HG03196 (cell line): Measurements from ENCODE around the gene KPNA1.
A peak's percentile ranks its signal among the peaks of the same experiment; 100 is the strongest.
"Not testable (repeated sequence)": the region's sequence is repeated elsewhere in the genome, so short reads cannot be mapped to it uniquely, and the experiment has no call there.

Experiments used
- ATAC-seq: cut with Tn5 transposase; IDR thresholded peaks from one replicate; pipeline ENCODE4 v1.9.1; 2021; ENCODE audit not compliant: unreplicated experiment

KPNA1 gene

GRCh38 chr3:122520861-122521260 lies 6.1 kb upstream of the KPNA1 start:
- ATAC-seq: no peak

- no peak for ATAC-seq
Observed at GRCh38 chr3:122519693-122520092, 5.0 kb upstream of the KPNA1 start.

- ATAC-seq: no peak
Observed at GRCh38 chr3:122516846-122517360, 2.2 kb upstream of the KPNA1 start.

DNA sequence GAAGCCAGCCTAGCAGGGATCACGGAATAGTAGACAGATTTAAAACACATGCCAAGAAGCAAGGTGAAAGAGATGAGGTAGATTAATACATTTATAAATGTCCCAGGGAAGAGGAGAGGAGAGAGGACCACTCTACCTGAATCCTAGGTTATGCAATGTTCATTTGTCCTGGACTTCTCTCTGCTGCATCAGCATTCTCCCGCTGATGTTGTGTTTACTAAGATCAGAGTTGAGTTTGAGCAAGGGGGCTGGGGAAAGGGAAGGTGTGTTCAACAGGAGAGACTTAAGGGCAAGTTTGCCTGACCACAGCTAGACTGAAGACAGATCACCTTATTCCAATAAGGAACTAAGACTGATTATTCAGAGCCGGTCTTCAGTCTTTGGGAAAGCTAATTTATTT lies 1.1 kb upstream of the KPNA1 start:
- ATAC-seq: no peak

DNA sequence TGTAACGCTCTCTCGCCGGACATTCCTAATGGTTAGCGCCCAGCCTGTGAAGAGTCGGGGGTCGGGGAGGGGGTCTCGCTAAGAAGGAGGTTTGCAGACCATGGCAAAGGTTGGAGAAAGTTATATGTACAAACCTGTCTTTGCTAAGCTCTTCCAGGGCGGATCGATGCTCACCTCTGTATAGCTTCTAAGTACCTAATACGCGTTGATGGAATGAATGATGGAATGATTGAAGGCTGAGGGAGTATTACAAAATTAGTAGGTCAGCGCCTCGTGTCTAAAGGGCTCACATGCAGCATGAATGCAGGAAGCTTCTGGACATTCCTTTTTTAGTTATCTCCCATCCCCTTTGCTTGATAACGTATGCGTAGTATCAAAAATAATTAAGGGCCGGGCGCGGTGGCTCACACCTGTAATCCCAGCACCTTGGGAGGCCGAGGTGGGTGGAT lies 305 bp upstream of the KPNA1 start:
- no peak for ATAC-seq

DNA sequence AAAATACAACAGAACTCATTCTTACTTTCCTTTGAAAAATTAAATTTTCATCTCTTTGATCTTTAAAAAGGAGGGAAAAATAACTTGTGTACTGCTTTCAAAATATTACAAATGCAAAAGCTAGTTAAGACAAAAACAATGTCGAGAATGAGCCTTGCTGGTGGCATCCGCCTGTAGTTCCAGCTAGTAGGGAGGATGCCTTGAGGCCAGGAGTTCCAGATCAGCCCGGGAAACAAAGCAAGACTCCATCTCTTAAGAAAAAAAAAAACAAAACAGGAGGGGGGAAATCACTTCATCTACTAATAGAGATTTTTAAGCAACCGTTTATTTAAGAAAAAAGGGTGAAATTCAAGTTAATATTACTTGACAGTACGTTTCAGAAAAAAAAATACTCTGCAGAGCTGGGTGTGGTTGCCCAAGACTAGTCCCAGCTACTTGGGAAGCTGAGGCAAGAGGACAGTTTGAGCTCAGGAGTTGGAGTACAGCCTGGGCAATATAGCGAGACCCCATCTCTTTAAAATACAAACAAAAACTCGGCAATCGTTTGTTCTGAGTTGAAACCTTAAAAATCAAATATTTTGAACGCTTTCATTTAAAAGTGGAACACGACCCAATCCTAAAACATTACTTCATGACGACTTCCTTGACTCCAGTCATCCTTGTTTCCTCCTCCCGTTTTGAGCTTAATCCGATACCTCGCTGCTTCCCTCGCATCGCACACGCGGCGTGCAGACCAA lies 1.2 kb downstream of the KPNA1 start:
- ATAC-seq: no peak

- no peak for ATAC-seq
Observed at GRCh38 chr3:122512284-122512683, 2.5 kb downstream of the KPNA1 start.

DNA sequence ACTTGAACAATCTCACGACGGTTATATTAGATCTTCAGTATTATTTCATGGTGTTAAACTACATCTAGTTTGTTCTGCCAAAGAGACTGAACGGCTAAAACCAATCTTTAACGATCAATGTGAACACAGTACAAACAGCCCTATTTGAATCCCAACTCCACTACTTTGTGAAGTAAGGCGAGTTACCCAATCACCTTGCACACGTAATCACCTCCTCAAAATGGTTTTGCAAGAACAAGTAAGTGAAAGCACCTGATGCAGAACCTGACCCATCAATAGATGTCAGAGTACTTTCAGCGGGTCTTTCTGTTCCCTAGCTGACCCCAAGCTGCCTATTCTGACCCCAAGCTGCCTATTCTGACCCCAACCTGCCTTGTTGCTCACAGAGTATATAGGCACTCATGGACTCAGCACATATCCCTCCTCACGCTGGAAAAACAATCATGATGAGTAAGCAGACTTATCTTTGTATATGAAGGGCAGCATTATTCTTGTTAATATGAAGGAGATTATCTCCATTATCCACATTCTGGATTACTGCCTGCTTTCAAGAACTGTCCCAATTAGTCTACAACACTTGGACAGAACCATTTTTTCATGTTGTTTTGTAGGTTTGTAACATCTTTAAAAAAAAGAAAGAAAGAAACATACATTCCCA lies 3.7 kb downstream of the KPNA1 start:
- no peak for ATAC-seq

DNA sequence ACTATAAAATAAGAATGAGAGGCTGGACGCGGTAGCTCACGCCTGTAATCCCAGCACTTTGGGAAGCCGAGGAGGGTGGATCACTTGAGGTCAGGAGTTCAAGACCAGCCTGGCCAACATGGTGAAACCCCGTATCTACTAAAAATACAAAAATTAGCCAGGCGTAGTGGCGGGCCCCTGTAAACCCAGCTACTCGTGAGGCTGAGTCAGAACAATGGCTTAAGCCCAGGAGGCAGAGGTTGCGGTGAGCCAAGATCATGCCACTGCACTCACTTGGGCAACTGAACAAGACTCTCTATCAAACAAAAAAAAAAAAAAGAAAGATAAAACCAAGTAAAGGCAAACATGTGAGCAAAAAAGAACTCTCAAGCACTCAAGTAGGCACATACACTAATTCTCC lies 5.8 kb downstream of the KPNA1 start:
- not testable (repeated sequence) for ATAC-seq

GRCh38 chr3:122508135-122508914 lies 6.4 kb downstream of the KPNA1 start:
- ATAC-seq: no peak

- ATAC-seq: no peak
Observed at GRCh38 chr3:122506450-122506849, 8.3 kb downstream of the KPNA1 start.

GRCh38 chr3:122505676-122506075 lies 9.1 kb downstream of the KPNA1 start:
- no peak for ATAC-seq

DNA sequence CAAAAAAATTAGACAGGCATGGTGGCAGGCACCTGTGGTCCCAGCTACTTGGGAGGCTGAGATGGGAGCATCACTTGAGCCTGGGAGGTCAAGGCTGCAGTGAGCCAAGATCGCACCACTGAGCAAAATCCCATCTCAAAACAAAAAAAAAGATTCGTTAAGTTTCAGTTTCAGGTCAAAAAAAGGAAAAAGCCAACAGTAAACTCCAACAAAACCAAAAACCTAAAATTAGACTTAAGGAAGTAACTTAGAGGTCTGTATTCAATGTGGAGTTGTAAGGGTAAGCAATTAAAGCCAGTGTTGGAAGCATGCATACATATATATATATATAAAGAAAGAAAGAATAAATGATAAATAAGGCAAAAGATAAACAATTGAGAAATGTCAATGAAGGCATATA lies 11.8 kb downstream of the KPNA1 start:
- no peak for ATAC-seq

GRCh38 chr3:122502139-122502538 lies 12.6 kb downstream of the KPNA1 start:
- ATAC-seq: no peak

GRCh38 chr3:122500964-122501363 lies 13.8 kb downstream of the KPNA1 start:
- not testable (repeated sequence) for ATAC-seq

- no peak for ATAC-seq
Observed at GRCh38 chr3:122498152-122498551, 16.6 kb downstream of the KPNA1 start.

DNA sequence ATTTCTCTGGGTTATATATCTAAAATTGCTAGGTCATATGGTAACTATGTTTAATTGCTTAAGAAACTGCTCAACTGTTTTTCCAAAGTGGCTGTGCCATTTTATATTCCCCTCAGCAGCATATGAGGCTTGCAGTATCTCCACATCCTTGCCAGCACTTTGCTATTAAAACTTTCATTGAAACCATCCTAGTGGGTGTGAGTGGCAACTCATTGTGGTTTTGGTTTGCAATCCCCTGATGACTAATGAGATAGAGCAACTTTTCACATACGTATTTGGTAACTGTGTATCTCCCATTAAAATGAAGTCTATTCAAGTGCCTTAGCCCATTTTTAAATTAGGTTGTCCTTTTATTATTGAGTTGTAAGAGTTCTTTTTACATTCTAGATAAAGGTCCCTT lies 17.3 kb downstream of the KPNA1 start:
- peak; percentile 90 for ATAC-seq

- ATAC-seq: no peak
Observed at GRCh38 chr3:122496508-122496907, 18.2 kb downstream of the KPNA1 start.

DNA sequence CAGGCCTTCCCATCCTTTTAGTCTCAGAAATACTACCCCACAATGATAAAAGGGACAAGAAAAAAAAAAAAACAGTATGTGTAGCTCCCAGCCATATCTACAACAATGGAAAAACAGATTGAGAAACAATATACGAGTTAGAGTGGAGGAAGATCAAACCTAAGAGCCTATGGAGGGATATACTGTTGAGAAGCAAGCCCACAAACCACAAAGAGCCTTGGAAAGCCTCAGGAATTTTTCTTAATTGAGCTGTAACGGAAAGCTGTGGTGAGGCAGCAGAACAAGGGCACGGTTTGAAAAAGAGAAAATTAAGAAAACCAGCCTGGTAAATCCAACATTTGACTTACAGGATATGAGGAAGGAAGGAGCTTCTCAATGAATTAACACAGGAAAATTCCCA lies 21.4 kb downstream of the KPNA1 start:
- ATAC-seq: no peak

- no peak for ATAC-seq
Observed at GRCh38 chr3:122488262-122488973, 26.3 kb downstream of the KPNA1 start.

DNA sequence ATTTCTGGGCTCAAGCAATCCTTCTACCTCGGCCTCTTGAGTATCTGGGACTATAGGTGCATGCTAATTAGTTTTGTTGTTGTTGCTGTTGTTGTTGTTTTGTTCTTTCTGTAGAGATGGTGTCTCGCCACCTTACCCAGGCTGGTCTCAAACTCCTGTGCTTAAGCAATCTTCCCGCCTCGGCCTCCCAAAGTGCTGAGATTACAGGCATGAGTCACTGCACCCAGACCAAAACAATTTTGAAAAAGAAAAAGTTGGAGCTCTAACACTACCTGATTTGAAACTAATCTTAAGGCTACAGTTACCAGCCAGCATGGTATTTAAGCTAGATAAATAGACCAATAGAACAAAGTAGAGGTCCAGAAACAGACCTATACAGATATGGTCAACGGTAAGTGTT lies 29.8 kb downstream of the KPNA1 start:
- no peak for ATAC-seq
